ENCODE data around the gene ARHGEF38.

Gene ARHGEF38, protein sequence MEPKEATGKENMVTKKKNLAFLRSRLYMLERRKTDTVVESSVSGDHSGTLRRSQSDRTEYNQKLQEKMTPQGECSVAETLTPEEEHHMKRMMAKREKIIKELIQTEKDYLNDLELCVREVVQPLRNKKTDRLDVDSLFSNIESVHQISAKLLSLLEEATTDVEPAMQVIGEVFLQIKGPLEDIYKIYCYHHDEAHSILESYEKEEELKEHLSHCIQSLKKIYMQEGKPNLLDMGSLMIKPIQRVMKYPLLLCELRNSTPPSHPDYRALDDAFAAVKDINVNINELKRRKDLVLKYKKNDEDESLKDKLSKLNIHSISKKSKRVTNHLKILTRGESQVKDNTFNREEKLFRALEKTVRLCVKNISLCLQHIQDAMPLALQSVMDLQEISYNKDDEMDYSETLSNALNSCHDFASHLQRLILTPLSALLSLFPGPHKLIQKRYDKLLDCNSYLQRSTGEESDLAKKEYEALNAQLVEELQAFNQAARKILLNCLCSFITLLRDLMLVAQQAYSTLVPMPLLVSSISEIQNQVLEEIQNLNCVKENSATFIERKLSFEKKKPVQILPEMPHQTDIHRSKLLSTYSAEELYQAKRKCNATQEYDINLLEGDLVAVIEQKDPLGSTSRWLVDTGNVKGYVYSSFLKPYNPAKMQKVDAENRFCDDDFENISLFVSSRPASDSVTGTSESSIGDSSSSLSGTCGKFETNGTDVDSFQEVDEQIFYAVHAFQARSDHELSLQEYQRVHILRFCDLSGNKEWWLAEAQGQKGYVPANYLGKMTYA

DNA sequence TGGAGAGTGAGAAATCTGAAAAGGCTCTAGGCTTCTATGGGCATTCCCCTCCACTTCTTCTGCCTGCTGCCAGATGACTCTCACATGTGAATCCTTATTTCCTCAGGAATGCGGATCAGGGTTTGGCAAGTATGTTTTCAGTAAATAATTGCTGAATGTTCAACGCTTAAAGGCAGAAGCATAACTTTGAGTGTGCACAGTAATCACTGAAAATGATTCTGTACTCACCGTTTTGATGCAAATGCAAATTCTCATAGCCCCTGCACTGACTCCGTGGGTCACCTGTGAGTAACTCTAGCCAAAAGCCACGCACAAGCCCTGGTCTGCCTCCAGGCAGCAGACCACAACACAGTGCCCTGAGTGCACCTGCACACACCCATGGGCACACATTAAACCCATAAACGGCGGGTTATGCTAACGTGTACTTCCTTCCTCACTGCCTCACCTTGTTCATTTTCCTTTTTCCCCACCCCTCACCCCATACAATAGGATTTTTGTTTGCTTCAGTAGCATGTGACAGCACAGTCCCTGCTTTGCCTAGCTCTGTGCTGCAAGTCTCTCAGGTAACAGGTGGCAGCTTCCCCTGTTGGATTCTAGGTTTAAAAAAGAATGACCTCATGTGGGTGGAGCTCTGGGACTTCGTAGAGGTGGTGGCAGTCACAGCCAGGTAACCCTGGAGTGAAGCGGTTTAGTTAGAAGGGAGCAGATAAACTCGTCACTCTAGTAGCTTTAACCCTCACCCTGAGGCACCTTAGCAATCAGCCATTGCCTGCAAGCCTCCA is at the start of gene ARHGEF38:
TSS of gene ARHGEF38 (plus strand) at position 656 of the 782 bp plus-strand sequence. CDS start 146 bp downstream, outside the sequence.
- no peak for DNase-seq

DNA sequence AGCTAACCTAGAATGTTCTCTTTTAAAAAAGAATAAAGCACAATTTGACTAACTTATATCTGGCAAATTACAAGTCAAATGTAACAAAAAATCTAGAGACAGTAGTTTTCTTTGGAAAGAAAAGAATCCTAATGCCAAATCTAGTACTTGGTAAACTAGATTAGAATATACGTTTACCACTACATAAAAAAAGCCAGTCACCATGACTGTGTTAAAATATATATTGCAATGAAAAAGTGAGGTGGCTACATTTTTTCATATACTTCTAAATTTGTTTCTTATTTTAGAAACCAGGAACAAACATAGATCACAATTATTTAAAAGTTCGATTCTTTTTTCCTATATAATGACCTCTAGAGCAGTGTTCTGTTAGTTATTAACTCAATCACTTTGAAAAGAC is 48.9 kb upstream of the ARHGEF38 start:
- no peak for DNase-seq

DNA sequence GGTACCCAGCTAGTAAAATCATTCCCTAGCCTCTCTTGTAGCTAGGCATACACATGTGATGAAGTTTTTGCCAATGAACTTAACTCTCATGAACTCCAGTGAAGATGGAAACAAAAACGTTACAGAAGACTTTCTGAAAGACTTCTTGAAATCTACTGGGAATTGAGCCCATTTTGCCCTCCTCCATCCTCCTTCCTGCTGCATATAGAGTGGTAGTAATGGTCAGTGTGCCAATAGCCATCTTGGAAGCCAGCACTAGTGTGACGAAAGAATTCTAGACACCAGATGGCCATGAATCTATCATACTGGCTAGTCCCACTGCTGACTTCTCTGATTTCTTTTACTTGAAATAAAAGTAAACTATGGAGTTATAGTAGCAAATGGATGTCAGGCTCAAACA is 47.7 kb upstream of the ARHGEF38 start:
- DNase-seq, result no peak

DNA sequence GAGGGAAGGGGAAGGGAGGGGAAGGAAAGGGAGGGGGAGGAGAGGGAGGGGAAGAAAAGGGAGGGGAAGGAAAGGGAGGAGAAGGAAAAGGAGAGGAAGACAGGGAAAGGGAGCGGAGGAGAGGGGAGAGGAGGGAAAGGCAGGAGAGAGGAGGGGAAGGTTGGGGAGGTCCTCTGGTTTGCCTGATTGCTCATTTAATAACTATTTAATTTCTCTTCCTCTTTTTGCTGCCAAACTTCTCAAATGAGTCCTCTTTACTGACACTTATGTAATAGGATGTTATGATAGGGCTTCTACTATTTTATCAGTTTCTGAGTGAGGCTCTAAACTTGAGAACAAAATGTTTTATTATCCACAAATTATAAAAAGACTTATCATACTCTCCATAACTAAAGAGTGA is 43.1 kb upstream of the ARHGEF38 start:
- no peak for DNase-seq

DNA sequence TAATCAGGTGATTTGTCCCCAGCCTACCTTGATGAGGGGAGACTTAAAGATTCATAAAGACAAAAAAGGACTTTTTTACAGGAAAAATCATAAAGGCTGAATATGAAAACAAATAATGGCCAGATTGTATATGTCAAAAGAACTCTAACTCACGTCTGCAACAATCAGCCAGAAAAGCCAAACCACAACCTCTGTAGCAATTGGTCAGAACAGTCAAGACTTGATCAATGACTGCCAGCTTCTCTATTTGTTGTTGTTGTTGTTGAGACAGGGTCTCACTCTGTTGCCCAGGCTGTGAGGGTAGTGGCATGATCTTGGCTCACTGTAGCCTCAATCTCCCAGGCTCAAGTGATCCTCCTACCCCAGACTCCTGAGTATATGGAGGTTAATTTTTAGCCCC is 42.7 kb upstream of the ARHGEF38 start:
- DNase-seq, result no peak

DNA sequence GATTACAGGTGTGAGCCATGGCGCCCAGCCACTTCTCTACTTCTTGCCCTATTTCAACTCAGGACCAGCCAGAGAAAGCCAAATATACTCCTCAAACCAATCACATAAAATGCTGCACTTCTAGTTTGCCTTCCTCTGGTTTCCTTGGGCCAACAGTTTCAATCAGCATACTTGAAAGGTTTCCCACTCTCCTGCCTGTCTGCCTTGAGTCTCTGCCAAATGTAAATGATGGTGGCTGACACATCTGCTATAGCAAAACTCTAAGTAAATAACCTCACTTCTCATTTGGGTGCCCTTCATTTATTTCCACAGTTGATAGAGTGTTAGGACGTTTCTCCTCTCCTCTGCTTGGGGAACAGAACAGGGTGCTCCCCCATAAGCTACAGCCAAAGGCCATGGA is 42.2 kb upstream of the ARHGEF38 start:
- no peak for DNase-seq

DNA sequence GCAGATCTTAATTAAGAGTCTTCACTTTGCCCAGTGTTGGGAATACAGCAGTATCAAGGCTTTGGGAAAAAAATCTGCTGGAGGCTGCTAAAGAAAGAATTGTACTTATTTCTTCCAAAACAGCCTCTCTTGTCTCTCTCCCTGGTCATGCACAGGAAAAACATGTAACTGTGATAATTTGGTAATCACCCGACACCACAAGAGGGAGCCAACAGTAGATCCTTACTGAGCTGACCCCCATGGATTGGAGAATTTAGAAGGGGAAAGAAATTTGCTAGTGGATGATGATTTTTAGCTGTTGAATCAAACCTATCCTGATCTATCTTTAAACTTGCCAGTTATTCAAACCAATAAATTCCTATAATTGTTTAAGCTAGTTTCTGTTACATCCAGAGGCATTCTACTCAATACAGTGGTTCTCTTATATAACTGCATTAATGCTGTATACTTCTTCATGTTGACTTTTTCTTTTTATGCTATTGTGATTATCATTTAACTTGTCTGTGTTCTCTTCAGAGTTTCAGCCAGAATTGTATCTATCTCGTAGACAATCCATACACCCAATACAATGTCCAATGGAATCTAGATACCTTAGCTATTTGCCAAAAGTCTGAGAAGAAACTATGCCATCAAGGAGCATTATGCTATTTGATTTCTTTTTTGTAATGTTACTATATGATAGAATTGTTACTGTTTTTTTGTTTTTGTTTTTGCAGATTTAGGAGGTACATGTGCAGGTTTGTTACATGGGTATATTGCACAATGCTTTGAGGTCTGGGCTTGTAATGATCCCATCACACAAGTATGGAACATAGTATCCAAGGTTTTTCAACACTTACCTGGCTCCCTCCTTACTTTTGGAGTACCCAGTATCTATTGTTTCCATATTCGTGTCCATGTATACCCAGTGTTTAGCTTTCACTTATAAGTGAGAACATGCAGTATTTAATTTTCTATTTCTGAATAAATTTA is 31.3 kb upstream of the ARHGEF38 start:
- DNase-seq, result no peak

DNA sequence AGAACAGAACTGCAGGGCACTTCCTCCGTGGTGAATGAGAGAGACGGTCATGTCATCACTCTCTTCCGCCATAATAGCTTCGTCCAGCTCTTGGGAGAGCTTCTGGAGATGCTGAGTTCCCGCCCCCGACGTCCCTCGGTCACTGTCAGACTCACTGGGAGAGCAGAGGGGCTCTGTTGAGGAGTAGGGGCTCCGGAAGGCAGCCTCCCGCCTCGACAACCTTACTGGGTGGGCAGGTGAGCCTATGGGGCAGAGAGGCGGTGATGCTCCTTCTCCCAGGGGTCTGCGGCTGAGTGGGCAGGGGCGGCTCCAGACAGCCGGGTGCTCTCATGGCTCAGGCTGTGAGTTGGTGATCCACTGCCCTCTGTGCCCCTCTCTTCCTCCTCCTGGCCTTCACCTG is 25.8 kb upstream of the ARHGEF38 start:
- no peak for DNase-seq

DNA sequence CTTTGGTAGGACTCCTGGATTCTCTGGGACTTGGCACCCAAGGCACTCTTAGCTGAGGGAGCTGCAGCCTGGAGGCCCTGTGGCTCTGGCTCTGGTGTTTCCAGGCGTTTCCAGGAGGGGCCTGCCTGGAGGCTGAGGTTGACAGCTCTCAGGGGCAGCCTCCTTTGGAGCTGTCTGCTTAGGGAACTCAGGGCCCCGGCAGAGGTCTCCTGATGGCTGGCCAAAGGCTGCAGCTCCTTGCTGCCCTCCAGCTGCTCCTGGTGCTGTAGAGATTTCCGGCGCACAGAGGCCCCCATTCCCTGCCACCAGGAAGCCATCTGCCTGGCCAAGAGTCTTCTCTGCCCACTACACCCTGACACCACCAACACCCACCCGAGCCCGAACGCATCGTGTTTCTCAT is 25.3 kb upstream of the ARHGEF38 start:
- DNase-seq, result no peak

DNA sequence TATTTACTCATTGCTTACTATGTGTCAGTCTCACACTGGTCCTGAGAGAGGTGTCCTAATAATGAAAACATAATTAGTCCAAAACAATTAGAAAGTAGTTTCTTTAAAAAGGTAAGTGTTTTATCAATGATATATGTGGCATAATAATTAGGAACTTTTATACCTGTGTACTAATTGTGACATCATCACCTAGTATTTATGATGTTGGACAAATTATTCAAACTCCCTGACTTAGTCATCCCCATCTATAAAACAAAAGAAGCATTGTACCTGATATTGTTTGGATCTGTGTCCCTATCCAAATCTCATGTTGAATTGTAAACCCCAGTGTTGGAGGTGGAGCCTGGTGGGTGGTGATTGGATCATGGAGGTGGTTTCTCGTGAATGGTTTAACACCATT is 15.8 kb upstream of the ARHGEF38 start:
- DNase-seq, result no peak

DNA sequence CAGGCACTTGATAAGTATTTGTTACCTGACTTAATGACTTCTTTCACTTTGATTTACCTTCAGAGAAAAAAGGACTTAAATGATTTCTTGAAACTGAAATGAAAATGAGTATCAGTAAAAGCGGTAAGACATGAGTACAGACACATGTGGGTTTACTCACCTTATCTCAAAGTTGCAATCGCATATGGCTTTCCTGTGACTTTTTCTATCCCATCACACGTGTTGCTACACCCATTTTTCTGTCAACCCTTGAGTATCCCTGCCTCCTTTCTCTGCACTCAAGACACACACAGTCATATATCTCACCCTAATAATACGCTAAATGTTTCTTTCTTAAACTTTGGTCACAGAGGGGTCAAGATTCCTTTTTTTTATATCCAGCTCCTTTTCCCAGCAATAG is 11.0 kb upstream of the ARHGEF38 start:
- DNase-seq, result no peak

DNA sequence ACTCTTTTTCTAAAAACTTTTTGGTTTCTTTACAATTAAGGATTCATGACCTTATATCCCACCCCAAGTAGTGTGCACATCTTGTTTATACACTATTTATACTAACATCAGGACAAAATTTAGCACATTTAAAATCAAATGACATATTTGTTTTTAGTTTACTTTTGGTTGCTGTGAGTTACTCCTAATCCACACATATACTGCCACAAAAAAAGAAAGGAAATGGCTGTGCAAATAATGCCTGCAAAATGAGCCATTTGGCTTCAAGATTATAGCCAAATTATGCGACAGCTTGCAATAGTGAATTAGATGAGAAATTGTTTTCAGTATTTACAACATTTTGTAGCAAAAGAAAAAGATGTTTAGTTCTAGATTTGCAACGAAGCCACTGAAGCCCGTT is 10.4 kb upstream of the ARHGEF38 start:
- DNase-seq, result no peak

DNA sequence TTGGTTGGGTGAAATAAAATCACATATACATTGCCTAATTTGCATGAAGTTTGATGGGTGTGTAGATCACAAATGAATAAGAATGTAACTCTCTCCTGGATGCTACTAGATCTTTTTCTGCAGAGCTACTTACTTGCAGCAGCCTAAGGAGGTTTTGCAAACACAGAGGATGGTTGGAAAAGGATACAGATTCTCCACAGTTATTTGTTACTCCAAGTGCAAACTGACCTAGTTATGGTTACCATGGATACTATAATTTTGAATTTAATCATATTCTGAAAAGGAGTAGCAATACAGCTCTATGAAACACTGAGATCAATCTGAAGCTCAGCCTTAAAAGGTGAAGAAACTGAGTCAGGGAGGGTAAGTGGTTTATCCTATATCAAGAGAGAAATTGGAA is 9.1 kb upstream of the ARHGEF38 start:
- DNase-seq, result no peak

DNA sequence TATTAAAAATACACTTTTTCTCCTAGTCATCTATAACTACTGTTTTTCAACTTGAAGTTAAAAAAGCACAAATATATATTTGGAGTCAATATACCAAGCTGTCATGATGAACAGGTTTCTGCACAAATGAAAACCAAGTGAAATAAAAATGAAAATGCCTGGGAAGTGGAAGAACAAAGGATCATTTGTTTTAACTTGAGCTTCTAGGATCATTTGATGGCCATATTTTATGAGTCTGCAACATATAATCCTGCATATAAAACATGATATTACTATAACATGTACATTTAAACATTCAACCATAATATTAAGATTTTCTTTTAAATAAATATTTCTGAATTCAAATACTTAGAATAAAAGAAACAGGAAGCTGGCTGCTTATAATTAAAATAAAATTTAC is 8.5 kb upstream of the ARHGEF38 start:
- no peak for DNase-seq

DNA sequence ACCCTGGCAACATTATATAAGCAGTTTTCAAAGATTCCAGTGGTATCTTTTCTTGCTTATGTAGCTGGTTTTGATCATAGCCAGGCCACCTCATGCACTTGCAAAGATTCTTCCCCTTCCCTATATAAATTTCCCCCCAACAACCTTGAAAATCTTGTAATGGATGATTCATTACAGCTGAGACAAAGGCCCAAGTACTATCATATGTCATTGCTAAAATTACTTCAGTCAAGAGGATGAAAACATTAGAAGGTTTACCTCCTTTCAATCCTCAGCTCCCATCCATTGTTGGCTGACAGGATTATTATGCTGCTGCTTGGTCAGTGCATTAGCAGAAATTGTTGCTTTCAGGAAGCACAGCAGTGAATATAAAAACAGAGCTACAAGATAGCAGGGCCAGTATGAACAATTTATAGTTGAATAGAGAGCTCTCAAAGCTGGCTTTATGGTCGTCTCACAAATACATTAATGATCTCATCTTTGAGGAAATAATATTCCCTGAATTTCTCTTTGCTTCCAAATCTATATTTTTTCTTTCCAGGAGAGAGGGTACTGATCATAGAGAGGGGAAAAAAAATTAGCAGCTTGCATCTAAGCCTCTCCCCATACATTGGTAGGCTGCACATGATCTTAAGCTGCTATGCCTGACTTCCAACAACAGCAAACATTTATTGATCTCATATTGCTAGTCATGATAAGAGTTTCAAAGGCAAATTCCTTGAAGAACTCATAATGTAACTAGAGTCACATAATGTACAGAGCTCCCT is 7.7 kb upstream of the ARHGEF38 start:
- DNase-seq, result no peak

DNA sequence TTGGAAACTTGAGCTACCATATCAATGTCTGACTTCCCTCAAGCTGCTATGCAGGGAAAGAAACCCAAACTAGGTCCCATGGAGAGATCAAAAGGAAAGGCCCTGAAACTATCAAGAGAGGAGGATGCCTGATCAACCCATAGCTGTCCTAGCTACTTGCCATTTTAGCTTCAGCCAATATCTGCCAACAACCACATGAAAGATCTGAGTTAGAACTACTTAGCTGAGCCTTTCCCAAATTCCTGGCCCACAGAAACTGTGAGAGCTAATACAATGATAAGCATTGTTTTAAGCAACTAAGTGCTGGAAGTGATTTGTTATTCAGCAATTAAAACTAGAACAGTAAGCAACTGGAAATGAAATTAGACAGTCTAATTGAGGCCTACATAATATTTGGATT is 6.3 kb upstream of the ARHGEF38 start:
- no peak for DNase-seq

DNA sequence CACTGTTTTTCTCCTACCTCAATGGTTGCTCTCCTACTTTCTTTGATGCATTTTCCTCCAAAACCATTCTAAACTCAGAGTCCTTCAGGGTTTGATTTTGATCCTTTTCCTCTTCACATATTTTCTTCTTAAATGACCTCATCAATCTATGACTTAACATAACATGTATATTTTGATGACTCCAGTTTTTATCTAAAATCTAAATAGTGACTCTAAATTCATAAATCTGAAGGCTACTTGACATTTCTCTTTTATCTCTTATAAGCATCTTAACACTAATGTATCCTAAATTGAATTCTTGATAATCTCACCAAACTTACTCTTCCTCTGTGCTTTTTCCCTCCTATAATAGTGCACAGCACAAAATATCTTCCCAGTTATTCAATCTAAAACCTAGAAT is 4.7 kb upstream of the ARHGEF38 start:
- no peak for DNase-seq

DNA sequence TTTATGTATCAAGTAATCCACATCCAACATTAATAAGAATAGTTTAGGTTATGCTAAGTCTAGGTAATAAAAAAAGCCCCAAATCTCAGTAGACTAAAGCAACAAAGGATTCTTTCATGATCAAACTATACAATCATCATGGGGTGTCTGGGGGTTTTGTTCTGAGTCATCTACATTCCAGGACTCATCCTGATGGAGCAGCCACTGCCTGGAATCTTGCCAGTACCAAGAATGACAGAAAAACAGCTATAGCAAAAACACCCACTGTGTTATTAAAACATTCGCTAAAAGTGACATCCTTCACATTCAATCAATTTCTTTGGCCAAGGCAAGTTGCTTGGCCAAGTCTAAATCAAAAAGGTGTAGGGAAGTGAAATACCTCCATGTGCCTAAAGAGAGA is 3.9 kb upstream of the ARHGEF38 start:
- DNase-seq, result no peak

DNA sequence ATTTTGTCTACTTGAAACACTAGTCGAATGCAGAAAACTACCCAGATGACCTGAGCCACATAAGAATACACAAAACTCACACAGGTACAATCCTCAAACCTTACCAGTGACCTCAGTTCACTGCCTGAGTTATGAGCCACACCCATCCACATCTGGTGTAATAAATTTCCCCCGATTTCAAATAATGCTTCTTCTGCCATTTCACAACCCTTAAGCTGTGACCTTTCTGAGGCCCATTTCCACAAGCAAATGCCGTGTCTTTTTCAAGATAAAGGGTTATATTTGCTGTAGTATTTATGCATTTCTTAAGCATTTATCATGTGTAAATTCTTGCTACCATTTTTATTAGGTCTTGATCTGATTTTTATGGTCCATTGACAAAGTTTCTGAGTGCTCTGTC is 1.8 kb upstream of the ARHGEF38 start:
- no peak for DNase-seq

DNA sequence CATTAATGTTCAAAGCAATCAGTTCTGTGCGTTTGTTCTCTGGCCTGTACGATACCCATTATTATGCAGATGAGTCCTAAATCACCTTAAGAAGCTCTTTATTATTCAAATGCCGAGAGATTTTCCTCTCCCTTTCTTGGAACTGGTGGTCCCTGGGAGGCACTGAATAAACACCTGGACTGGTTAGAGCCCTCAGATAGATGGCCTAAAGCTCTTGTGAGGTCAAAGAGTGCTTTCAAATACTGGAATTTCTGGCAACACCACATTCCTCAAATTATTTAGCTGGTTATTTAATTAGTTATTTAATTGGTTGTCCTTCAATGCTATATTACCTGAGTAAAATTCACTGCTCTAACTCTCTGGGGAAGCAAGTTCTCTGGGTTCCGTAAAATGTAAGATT is 3.0 kb downstream of the ARHGEF38 start:
- no peak for DNase-seq

DNA sequence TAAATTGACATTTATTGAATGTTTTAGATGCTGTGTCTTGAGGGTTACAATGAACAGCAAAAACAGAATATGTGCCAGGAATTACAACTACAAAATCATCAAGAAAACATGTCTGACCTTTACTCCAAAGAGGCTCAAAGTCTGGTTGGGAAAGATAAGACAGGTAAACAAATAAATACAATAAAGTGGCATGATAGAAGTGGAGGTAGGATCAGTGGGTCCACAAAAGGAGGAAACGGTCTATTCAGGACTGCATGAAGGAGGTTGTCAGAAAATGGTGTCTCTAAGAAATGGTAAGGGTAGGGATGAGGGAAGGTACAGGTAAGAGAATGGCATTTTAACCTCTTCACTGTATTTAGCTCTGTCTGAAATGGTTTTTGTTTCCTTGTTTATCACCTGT is 3.8 kb downstream of the ARHGEF38 start:
- DNase-seq, result no peak

DNA sequence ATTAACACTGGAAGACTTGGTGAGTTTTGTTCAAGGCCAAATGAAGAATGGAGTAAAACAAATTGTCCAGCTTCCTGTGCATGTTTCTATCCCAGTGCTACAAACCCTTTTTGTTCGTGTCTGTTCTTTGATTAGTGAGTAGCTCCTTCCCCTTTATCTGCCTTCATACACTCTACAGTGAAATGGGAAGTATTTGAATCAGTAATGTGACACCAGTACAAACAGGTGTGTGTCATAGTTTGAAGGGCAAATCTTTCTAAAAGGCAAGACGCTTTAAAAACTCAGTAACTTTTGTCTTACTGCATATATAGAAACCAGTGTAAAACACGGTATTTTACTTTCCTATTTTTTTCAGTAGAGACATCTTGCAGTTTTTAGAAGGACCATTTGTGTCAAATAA is 5.9 kb downstream of the ARHGEF38 start:
- DNase-seq, result no peak
